ENCODE measurements around the gene POLR3GL. TPM values are rescaled to one million over a fixed set of nuclear protein-coding genes. Genes with fewer than 3 reads are reported as not detected.

POLR3GL gene
- polyA plus RNA-seq, 1 donor: 29.6 TPM

- Histone ChIP-seq H3K27ac (ENCODE audit: low read length) (peak overlapping the region; percentile 82), H3K9me3 (ENCODE audit: control insufficient read depth, low read depth, low read length) (no peaks in the 10 kb centered on the region), H3K36me3 (ENCODE audit: control insufficient read depth, insufficient read depth, low read length) (peaks cover 33% of the 10 kb centered on the region), H3K4me3 (ENCODE audit: low read length) (peak overlapping the region; percentile 83), H3K27me3 (ENCODE audit: control insufficient read depth, insufficient read depth, low read length) (no peaks in the 10 kb centered on the region), H3K4me1 (ENCODE audit: control insufficient read depth, insufficient read depth, low read length) (peaks cover 13% of the 10 kb centered on the region)
- no CpG with 5 or more reads among the region's 10 CpGs for WGBS (ENCODE audit: insufficient coverage, low lambda C conversion rate)
- DNase-seq: no peak
Observed at GRCh38 chr1:145991735-145992412, 27.4 kb downstream of the POLR3GL start.

DNA sequence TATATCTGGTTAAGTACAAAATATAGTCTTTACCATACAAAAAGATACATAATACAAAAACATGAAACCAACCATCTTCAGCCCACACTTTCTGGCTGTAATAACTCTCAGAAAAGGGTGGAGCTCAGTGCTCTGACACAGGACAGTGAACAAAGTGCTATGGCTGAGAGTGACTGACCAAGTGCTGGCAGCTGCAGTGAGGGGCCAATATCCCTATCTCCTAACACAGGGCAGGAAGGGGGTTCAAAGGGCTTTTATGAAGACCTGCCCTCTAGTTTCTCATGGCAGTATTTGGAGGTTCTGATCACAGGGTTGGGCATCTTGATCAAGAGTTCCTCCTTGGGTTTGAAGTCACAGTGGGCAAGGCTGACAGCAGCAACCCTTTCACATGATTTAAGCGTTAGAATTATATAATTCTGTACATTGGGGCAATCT is 28.0 kb downstream of the POLR3GL start:
- H3K9me3 ChIP-seq (ENCODE audit: control insufficient read depth, low read depth, low read length): no peaks in the 10 kb centered on the region
- H3K27me3 ChIP-seq (ENCODE audit: control insufficient read depth, insufficient read depth, low read length): no peaks in the 10 kb centered on the region
- peak overlapping the region; percentile 82 for H3K27ac ChIP-seq (ENCODE audit: low read length)
- no peak for DNase-seq
- peak overlapping the region; percentile 83 for H3K4me3 ChIP-seq (ENCODE audit: low read length)
- WGBS (ENCODE audit: insufficient coverage, low lambda C conversion rate): no CpG with 5 or more reads among the region's 1 CpG
- peaks cover 33% of the 10 kb centered on the region for H3K36me3 ChIP-seq (ENCODE audit: control insufficient read depth, insufficient read depth, low read length)
- H3K4me1 ChIP-seq (ENCODE audit: control insufficient read depth, insufficient read depth, low read length): peaks cover 13% of the 10 kb centered on the region

DNA sequence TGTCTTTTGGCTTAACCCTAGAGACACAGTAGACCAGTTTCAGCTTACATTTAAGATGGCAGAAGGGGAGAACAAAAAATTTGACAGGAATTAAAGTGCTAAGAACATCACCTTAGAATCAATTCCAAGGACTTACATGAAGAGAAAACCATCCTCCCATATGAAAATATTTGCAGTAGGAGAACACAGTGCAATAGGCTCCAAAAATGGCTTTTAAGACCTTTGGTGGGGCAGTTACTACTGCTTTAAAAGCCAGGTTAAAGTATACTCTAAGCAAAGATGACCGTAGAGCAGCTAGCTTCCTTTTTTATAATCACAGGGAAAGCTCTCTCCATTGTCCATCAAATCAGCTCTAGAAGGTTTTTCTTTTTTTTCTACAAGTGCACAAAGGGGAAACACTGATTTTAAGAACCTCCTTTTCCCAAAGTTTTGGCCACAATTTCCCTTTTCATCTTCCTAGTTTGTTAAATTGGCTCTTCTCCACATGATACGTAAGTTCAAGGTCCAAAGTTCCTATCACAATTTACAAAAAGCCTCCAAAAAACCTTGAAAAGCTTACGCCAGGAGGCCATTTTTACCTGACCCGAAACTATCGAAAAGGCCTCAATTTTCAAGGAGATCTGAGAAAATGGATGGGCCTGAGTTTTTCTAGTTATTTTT is 28.6 kb downstream of the POLR3GL start:
- 31% methylated on average over 2 of the region's 5 CpGs for WGBS (ENCODE audit: insufficient coverage, low lambda C conversion rate)
- H3K4me1 ChIP-seq (ENCODE audit: control insufficient read depth, insufficient read depth, low read length): peaks cover 13% of the 10 kb centered on the region
- H3K4me3 ChIP-seq (ENCODE audit: low read length): peak overlapping the region; percentile 83
- DNase-seq: no peak
- no peaks in the 10 kb centered on the region for H3K9me3 ChIP-seq (ENCODE audit: control insufficient read depth, low read depth, low read length)
- H3K36me3 ChIP-seq (ENCODE audit: control insufficient read depth, insufficient read depth, low read length): peaks cover 33% of the 10 kb centered on the region
- H3K27me3 ChIP-seq (ENCODE audit: control insufficient read depth, insufficient read depth, low read length): no peaks in the 10 kb centered on the region
- peak overlapping the region; percentile 82 for H3K27ac ChIP-seq (ENCODE audit: low read length)

DNA sequence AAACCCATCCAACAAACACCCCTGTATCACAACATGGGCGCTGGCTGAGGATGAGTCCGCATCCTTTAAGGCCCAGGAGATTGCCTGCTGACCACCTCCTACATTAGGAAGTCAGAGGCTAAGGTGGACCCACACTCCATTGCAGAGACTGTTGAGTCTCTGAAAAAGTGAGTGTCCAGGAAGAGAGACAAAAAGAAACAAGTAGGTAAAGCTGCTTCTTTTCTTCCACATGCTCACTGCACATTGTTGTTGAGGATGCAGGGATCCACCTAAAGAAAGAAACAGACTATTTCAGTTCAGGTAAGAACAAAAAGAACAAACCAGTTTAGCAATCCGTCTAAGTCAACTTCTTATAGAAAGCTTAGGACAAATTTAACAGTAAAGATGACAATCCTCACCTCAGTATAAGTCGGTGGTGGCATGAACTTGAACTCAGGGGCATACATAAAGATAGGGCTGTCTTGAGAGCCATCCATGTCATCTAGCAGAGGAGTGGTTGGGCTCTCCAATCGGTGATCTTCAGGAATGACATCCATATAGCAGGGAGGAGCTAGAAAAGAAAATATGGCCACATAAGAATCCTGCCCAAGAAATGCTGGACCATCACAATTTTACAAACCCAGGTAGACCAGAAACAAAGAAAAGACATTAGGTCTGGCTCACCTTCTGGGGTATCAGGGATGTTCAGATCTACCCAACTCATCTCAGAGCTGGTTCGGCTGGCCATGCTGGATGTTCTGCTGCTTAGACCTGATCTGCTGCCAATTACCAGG is 29.3 kb downstream of the POLR3GL start:
- Histone ChIP-seq H3K4me1 (ENCODE audit: control insufficient read depth, insufficient read depth, low read length) (peaks cover 13% of the 10 kb centered on the region), H3K27ac (ENCODE audit: low read length) (peak overlapping the region; percentile 82), H3K36me3 (ENCODE audit: control insufficient read depth, insufficient read depth, low read length) (peaks cover 33% of the 10 kb centered on the region), H3K9me3 (ENCODE audit: control insufficient read depth, low read depth, low read length) (no peaks in the 10 kb centered on the region), H3K4me3 (ENCODE audit: low read length) (peak overlapping the region; percentile 83), H3K27me3 (ENCODE audit: control insufficient read depth, insufficient read depth, low read length) (no peaks in the 10 kb centered on the region)
- WGBS (ENCODE audit: insufficient coverage, low lambda C conversion rate): no CpG with 5 or more reads among the region's 6 CpGs
- DNase-seq: no peak

DNA sequence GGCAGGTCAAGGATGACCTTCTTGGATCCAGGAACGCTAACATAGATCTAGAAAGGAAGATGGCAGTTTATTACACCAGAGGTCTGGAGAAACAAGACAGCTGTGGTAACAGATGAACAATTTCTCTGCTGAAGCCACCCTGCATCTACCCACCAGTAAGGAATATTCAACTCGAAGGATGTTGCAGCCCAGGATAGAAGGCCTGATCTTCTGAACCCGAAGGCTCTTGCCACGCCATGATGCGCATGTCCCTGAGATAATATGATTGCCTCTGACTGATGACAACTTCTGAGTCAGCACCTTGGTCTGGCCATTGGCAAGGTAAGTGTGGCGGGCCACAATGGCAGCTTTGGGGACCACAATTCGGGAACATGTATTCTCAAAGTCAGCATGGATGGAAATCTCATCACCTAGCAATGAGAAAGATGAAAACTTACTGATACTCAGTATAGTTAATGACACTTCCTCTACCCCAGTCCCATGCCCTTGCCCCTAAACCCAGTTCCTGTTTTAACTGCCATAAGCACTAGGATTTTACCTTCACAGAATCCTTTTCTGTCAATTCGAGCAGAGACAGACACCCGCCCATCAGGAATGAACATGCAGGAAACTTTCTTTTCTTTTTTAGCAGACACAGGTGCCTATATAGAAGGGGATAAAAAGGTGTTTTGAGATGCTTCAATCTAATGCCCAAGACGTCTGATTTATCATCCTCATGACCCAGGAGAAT is 30.1 kb downstream of the POLR3GL start:
- Histone ChIP-seq H3K4me3 (ENCODE audit: low read length) (peak overlapping the region; percentile 83), H3K9me3 (ENCODE audit: control insufficient read depth, low read depth, low read length) (no peaks in the 10 kb centered on the region), H3K36me3 (ENCODE audit: control insufficient read depth, insufficient read depth, low read length) (peaks cover 33% of the 10 kb centered on the region), H3K27me3 (ENCODE audit: control insufficient read depth, insufficient read depth, low read length) (no peaks in the 10 kb centered on the region), H3K27ac (ENCODE audit: low read length) (peak overlapping the region; percentile 82), H3K4me1 (ENCODE audit: control insufficient read depth, insufficient read depth, low read length) (peaks cover 17% of the 10 kb centered on the region)
- WGBS (ENCODE audit: insufficient coverage, low lambda C conversion rate): 0% methylated on average over 1 of the region's 10 CpGs
- DNase-seq: peak in 1 of 2 donors; percentile 57

DNA sequence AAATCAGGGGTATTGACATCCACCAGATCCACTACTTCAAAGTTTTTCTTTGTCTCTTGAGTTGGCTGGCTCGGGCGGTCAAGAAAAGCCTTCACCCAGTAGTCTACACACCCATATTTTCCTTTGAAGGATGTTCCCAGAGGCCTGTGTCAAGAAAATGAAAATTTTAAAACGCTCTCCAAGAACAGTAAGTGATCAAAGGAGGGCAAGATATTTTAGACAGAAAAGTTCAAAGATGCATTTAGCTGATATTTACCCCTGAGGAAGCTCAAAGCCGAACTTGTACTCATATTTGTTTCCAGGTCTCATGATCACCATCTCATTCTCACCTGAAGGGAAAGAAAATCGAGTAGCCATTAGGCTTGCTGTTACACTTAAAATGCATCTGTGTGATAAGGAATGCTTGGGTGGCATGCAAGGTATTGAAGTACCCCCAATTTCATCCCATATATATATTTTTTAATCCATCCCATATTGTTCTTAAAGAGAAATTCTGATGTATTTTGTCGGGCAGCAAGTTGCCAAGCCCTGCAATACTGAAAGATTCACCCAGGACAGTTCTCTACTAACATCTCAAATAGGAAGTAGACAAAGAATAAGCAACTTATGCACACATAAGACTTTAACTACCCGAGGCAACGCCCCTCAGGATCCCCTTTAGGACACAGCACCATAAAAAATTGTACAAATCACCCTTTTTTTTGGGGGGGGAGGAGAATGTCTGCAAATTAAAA is 30.8 kb downstream of the POLR3GL start:
- 6% methylated on average over 2 of the region's 8 CpGs for WGBS (ENCODE audit: insufficient coverage, low lambda C conversion rate)
- Histone ChIP-seq H3K27me3 (ENCODE audit: control insufficient read depth, insufficient read depth, low read length) (no peaks in the 10 kb centered on the region), H3K36me3 (ENCODE audit: control insufficient read depth, insufficient read depth, low read length) (peaks cover 33% of the 10 kb centered on the region), H3K27ac (ENCODE audit: low read length) (peak overlapping the region; percentile 82), H3K9me3 (ENCODE audit: control insufficient read depth, low read depth, low read length) (no peaks in the 10 kb centered on the region), H3K4me1 (ENCODE audit: control insufficient read depth, insufficient read depth, low read length) (peaks cover 21% of the 10 kb centered on the region), H3K4me3 (ENCODE audit: low read length) (peak overlapping the region; percentile 83)
- DNase-seq: no peak

- H3K4me3 ChIP-seq (ENCODE audit: low read length): peak overlapping the region; percentile 83
- peak overlapping the region; percentile 82 for H3K27ac ChIP-seq (ENCODE audit: low read length)
- H3K4me1 ChIP-seq (ENCODE audit: control insufficient read depth, insufficient read depth, low read length): peaks cover 21% of the 10 kb centered on the region
- no peaks in the 10 kb centered on the region for H3K9me3 ChIP-seq (ENCODE audit: control insufficient read depth, low read depth, low read length)
- WGBS (ENCODE audit: insufficient coverage, low lambda C conversion rate): 0% methylated on average over 2 of the region's 13 CpGs
- DNase-seq: no peak
- no peaks in the 10 kb centered on the region for H3K27me3 ChIP-seq (ENCODE audit: control insufficient read depth, insufficient read depth, low read length)
- H3K36me3 ChIP-seq (ENCODE audit: control insufficient read depth, insufficient read depth, low read length): peaks cover 33% of the 10 kb centered on the region
Observed at GRCh38 chr1:145995964-145996432, 31.5 kb downstream of the POLR3GL start.

GRCh38 chr1:145996433-145997015 is 32.0 kb downstream of the POLR3GL start, which contains the start of gene TXNIP:
TSS of gene TXNIP (minus strand) at chr1:145996579. CDS start at chr1:145996266, 313 bp downstream.
- Histone ChIP-seq H3K27ac (ENCODE audit: low read length) (peak within 1 kb of the TSS; percentile 90), H3K9me3 (ENCODE audit: control insufficient read depth, low read depth, low read length) (no peaks in the 10 kb centered on the region), H3K36me3 (ENCODE audit: control insufficient read depth, insufficient read depth, low read length) (peaks cover 33% of the 10 kb centered on the region), H3K4me1 (ENCODE audit: control insufficient read depth, insufficient read depth, low read length) (peaks cover 21% of the 10 kb centered on the region), H3K4me3 (ENCODE audit: low read length) (peak within 1 kb of the TSS; percentile 83), H3K27me3 (ENCODE audit: control insufficient read depth, insufficient read depth, low read length) (no peaks in the 10 kb centered on the region)
- peak; percentile 99 for DNase-seq
- WGBS (ENCODE audit: insufficient coverage, low lambda C conversion rate): 0% methylated on average over 3 of the region's 30 CpGs

DNA sequence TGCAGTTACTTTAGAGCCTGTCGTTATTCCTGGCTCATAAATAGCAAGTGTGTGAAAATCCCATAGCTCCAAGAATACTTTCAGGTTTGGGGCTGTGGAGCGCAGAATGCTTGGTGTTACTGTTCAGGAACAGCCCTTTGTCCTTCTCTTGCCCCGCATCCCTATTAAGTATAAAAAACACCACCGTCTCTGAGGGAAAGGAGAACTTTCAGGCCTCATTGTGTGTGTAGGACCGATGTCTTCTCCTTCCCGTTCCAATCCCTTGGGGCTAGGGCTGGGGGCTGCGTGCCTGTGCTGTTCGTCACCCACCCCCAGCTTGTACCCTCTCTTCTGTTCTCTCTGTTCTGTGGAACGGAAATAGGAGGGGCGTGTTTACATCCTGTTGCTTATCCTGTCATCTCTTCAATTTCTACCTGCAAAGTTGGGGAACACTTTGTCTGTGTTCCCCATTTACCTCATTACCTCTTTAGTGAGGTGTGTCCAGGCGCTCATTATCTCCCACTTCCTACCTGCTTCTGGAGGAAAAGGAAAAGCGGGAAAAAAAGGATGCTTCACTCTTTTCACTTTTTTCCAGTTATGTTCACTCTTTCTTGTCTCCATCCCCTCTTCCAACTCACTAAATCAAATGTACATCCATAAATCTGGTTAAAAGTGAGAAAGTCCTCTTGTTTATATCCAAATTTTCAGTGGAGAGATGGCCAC is 32.7 kb downstream of the POLR3GL start:
- 0% methylated on average over 1 of the region's 12 CpGs for WGBS (ENCODE audit: insufficient coverage, low lambda C conversion rate)
- Histone ChIP-seq H3K4me3 (ENCODE audit: low read length) (peak overlapping the region; percentile 83), H3K27me3 (ENCODE audit: control insufficient read depth, insufficient read depth, low read length) (no peaks in the 10 kb centered on the region), H3K36me3 (ENCODE audit: control insufficient read depth, insufficient read depth, low read length) (peaks cover 31% of the 10 kb centered on the region), H3K27ac (ENCODE audit: low read length) (peak overlapping the region; percentile 90), H3K4me1 (ENCODE audit: control insufficient read depth, insufficient read depth, low read length) (peaks cover 21% of the 10 kb centered on the region), H3K9me3 (ENCODE audit: control insufficient read depth, low read depth, low read length) (no peaks in the 10 kb centered on the region)
- DNase-seq: peak in 1 of 2 donors; percentile 69

Data from large intestine (tissue), 3 donors.